ENCODE measurements around the gene KCNQ5. TPM values are rescaled to one million over a fixed set of nuclear protein-coding genes. Genes with fewer than 3 reads are reported as not detected.

KCNQ5 gene
- total and polyA plus RNA-seq, 11 donors = 0.06 to 0.18 TPM; not detected in 9

DNA sequence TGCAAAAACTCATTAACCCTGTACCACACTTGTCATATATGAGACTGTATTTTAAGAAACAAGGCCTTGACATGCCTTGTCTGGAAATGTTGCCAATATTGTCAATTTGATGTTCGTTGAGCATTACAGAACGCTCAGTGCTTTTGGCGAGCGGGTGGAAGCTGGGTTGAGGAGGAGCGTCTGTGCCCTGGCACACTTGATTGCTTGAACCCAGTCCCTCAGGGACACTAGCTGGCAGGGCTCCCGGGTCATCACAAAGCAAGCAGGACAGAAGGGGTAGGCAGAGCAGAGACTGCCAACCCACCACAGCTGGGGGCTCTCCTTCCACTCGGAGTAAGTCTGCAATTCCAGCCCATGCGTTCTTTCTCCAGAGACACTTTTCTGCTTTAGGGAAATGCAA lies 317.1 kb downstream of the KCNQ5 start:
- no peaks in the 10 kb centered on the region for H3K27me3 ChIP-seq
- no peak overlapping the region for H3K27ac ChIP-seq
- WGBS, 4 donors = 84 to 90% (median 86%) methylated on average over 8 of the region's 8 CpGs
- intact Hi-C loops (cut with DNase I) = no loop called here
- no peak overlapping the region for H3K4me3 ChIP-seq
- ATAC-seq (no peak), DNase-seq (no peak)
- no peak for TF ChIP-seq POLR2A (IDR thresholded peaks at IDR 0.05)
- TF ChIP-seq, protein P1, sequence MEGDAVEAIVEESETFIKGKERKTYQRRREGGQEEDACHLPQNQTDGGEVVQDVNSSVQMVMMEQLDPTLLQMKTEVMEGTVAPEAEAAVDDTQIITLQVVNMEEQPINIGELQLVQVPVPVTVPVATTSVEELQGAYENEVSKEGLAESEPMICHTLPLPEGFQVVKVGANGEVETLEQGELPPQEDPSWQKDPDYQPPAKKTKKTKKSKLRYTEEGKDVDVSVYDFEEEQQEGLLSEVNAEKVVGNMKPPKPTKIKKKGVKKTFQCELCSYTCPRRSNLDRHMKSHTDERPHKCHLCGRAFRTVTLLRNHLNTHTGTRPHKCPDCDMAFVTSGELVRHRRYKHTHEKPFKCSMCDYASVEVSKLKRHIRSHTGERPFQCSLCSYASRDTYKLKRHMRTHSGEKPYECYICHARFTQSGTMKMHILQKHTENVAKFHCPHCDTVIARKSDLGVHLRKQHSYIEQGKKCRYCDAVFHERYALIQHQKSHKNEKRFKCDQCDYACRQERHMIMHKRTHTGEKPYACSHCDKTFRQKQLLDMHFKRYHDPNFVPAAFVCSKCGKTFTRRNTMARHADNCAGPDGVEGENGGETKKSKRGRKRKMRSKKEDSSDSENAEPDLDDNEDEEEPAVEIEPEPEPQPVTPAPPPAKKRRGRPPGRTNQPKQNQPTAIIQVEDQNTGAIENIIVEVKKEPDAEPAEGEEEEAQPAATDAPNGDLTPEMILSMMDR (IDR thresholded peaks at IDR 0.05) = no peak
- H3K4me1 ChIP-seq = no peaks in the 10 kb centered on the region
- H3K36me3 ChIP-seq = no peaks in the 10 kb centered on the region
- H3K9me3 ChIP-seq = no peaks in the 10 kb centered on the region

DNA sequence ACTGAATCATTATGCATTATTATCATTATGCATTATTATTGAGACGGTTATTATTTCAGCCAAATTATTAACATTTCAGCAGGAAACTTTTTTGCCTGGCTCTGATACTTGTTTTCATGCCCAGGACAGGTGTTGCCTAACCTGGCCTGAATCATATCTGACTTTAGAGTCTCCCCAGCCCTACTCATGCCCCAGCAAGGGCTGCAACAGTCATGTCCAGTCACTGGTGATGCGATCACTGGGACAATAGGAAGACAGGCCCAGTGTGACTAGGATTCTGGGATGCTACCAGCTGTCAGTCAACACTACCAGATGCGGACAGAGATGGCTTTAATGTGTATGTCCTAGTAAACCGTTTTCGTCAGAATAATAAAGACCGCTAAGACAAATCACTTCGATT lies 318.4 kb downstream of the KCNQ5 start:
- intact Hi-C loops (cut with DNase I) = no loop called here

DNA sequence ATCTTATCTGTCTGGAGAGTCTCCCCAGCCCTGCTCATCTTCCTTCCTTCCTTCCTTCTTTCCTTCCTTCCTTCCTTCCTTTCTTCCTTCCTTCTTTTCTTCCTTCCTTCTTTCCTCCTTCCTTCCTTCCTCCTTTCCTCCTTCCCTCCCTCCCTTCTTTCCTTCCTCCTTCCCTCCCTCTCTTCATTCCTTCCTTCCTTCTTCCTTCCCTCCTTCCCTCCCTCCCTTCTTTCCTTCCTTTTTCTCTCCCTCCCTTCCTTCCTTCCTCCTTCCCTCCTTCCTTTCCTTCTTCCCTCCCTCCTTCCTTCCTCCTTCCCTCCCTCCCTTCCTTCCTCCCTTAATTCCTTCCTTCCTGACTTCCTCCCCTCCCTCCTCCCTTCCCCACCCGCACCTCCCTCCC lies 319.4 kb downstream of the KCNQ5 start:
- DNase-seq (no peak), ATAC-seq (no peak)
- no peaks in the 10 kb centered on the region for H3K4me1 ChIP-seq
- H3K9me3 ChIP-seq = no peaks in the 10 kb centered on the region
- no peaks in the 10 kb centered on the region for H3K27me3 ChIP-seq
- 83 to 100% (median 96%) methylated on average over 1 of the region's 1 CpG for WGBS, 4 donors
- no peak overlapping the region for H3K27ac ChIP-seq
- intact Hi-C loops (cut with DNase I) = no loop called here
- H3K36me3 ChIP-seq = no peaks in the 10 kb centered on the region
- TF ChIP-seq, protein P1 (IDR thresholded peaks at IDR 0.05) = no peak
- TF ChIP-seq POLR2A (IDR thresholded peaks at IDR 0.05) = no peak
- H3K4me3 ChIP-seq = no peak overlapping the region

More for the DNA sequence above, 318.4 kb downstream of the KCNQ5 start:
- Histone ChIP-seq H3K27me3 (no peaks in the 10 kb centered on the region), H3K9me3 (no peaks in the 10 kb centered on the region), H3K27ac (no peak overlapping the region), H3K4me1 (no peaks in the 10 kb centered on the region), H3K4me3 (no peak overlapping the region), H3K36me3 (no peaks in the 10 kb centered on the region)
- WGBS, 4 donors = 93 to 97% (median 94%) methylated on average over 7 of the region's 7 CpGs
- TF ChIP-seq POLR2A (IDR thresholded peaks at IDR 0.05) = no peak
- TF ChIP-seq, protein P1 (IDR thresholded peaks at IDR 0.05) = no peak
- ATAC-seq = no peak
- no peak for DNase-seq

DNA sequence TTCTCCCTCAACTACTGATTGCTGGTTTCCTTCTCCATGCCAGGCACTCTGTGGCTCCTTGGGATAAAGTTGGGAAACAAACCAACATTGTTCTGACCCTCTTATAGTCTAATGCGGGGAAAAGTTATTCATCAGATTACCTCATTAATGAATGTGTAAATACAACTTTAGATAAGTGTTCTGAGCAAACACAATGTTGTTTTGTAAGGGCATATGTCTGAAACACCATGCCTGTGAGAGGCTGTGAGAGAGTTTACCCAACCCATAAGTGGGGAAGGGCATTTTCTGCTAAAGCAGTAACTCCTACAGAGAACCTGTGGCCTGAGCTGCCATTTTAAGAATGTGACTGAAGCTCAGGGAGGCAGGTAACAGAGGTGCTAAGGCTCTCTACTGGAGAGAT lies 319.9 kb downstream of the KCNQ5 start:
- DNase-seq (no peak), ATAC-seq (no peak)
- intact Hi-C loops (cut with DNase I) = no loop called here
- Histone ChIP-seq H3K4me1 (no peaks in the 10 kb centered on the region), H3K27me3 (no peaks in the 10 kb centered on the region), H3K4me3 (no peak overlapping the region), H3K27ac (no peak overlapping the region), H3K9me3 (no peaks in the 10 kb centered on the region), H3K36me3 (no peaks in the 10 kb centered on the region)
- WGBS, 4 donors = 81 to 92% (median 90%) methylated on average over 1 of the region's 1 CpG
- TF ChIP-seq, protein P1 (IDR thresholded peaks at IDR 0.05) = no peak
- TF ChIP-seq POLR2A (IDR thresholded peaks at IDR 0.05) = no peak
